ENCODE measurements around the gene CCDC92.

CCDC92 gene

DNA sequence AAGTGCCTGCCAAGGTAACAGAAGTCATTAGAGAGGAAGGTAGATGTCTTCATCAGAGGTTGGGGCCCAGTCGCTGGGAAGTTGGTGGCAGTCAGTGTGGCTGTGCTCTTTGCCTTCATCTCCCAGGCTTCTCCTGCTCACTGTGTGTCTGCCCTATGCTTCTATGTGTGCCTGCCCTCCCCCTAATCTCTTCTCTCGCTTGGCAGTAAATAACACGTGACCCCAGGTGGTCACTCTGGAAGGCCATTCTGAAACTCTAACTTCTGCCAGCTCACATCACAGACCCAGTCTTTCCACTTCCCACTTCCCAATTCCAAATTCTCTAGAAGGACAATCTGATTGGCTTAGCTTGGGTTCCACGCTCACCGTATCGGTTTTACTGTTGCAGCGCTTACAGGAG lies 9.6 kb upstream of the CCDC92 start:
- Histone ChIP-seq H3K4me1 (ENCODE audit: control insufficient read depth, low read depth, low read length) (peaks cover 3% of the 10 kb centered on the region), H4K8ac (ENCODE audit: low read depth, low read length) (no peak overlapping the region), H3K27me3 (ENCODE audit: insufficient read depth, low read length, poor library complexity) (no peaks in the 10 kb centered on the region), H2BK15ac (replicated peaks; ENCODE audit: low read depth) (no peak overlapping the region), H3K23ac (ENCODE audit: low read length) (no peak overlapping the region), H3K4ac (ENCODE audit: low read depth, low read length) (no peak overlapping the region), H3K27ac (ENCODE audit: low read depth, low read length) (no peak overlapping the region), H4K5ac (ENCODE audit: low read length) (no peak overlapping the region), H2AK5ac (ENCODE audit: low read length) (no peak overlapping the region), H3K9ac (ENCODE audit: low read length) (no peak overlapping the region), H2BK5ac (ENCODE audit: low read length) (no peak overlapping the region), H3K79me2 (ENCODE audit: control insufficient read depth, insufficient read depth, low read length) (peaks cover 5% of the 10 kb centered on the region), H3K4me2 (ENCODE audit: low read length) (no peak overlapping the region), H2BK120ac (ENCODE audit: low read depth, low read length) (no peak overlapping the region), H3K4me3 (ENCODE audit: low read length) (no peak overlapping the region), H3K79me1 (ENCODE audit: low read length) (peaks cover 18% of the 10 kb centered on the region), H3K18ac (ENCODE audit: low read length) (no peak overlapping the region), H3K36me3 (ENCODE audit: control insufficient read depth, insufficient read depth, low read length) (peaks cover 1% of the 10 kb centered on the region), H3K56ac (ENCODE audit: low read length) (no peak overlapping the region)
- WGBS (ENCODE audit: extremely low coverage, insufficient coverage, low lambda C conversion rate), result no CpG with 5 or more reads among the region's 7 CpGs
- no peak for DNase-seq

DNA sequence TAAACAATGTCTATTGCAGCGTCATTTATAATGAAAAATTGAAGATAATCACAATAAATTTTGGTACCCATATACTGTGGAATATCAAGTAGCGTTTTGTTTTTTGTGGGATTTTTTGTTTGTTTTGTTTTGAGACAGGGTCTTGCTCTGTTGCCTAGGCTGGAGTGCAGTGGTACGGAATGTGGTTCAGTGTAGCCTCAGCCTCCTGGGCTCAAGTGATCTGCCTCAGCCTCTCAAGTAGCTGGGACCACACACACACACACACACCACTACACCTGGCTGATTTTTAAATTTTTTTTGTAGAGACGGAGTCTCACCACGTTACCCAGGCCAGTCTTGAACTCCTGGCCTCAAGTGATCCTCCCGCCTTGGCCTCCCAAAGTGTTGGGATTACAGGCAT lies 6.9 kb upstream of the CCDC92 start:
- peaks cover 1% of the 10 kb centered on the region for H3K36me3 ChIP-seq (ENCODE audit: control insufficient read depth, insufficient read depth, low read length)
- no peak overlapping the region for H3K4ac ChIP-seq (ENCODE audit: low read depth, low read length)

DNA sequence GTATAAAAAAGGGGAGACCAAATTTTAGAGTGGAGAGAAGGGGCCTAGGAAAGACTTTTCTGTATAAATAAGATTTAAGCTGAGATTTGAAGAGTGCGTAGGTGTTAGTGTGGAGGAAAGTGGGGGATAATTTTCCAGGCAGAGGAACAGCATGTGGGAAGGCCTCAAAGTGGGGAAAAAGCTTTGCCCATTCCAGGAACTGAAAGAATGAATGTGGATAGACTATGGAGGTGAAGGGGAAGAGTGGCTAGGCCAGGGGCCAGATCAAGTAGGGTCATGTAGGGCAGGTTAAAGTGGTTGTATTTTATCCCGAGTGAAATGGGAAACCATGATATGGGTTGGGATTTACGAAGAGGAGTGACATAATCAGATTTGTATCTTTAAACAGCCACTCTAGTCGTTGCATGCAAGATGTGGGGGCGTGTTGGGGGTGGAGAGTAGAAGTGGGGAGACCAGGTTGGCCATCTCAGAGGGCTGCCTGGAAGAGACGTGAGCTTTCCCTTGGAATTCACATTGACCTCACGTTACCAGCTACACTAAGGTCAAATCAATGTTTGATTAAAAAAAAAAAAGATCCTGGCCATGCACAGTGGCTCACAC lies 3.7 kb upstream of the CCDC92 start:
- no peak for DNase-seq
- no peak overlapping the region for H3K27ac ChIP-seq (ENCODE audit: low read depth, low read length)
- no peak overlapping the region for H3K9ac ChIP-seq (ENCODE audit: low read length)
- 100% methylated on average over 1 of the region's 7 CpGs for WGBS (ENCODE audit: extremely low coverage, insufficient coverage, low lambda C conversion rate)
- no peak overlapping the region for H2BK15ac ChIP-seq (replicated peaks; ENCODE audit: low read depth)
- H4K5ac ChIP-seq (ENCODE audit: low read length), result no peak overlapping the region
- H3K4ac ChIP-seq (ENCODE audit: low read depth, low read length), result no peak overlapping the region
- H3K23ac ChIP-seq (ENCODE audit: low read length), result no peak overlapping the region
- H3K4me1 ChIP-seq (ENCODE audit: control insufficient read depth, low read depth, low read length), result peaks cover 4% of the 10 kb centered on the region
- H2BK5ac ChIP-seq (ENCODE audit: low read length), result no peak overlapping the region
- H3K4me2 ChIP-seq (ENCODE audit: low read length), result no peak overlapping the region
- H3K79me2 ChIP-seq (ENCODE audit: control insufficient read depth, insufficient read depth, low read length), result peaks cover 6% of the 10 kb centered on the region
- H2AK5ac ChIP-seq (ENCODE audit: low read length), result no peak overlapping the region
- H3K56ac ChIP-seq (ENCODE audit: low read length), result no peak overlapping the region
- peaks cover 1% of the 10 kb centered on the region for H3K36me3 ChIP-seq (ENCODE audit: control insufficient read depth, insufficient read depth, low read length)
- H3K18ac ChIP-seq (ENCODE audit: low read length), result no peak overlapping the region
- no peak overlapping the region for H3K4me3 ChIP-seq (ENCODE audit: low read length)
- H4K8ac ChIP-seq (ENCODE audit: low read depth, low read length), result no peak overlapping the region
- no peak overlapping the region for H2BK120ac ChIP-seq (ENCODE audit: low read depth, low read length)
- peaks cover 9% of the 10 kb centered on the region for H3K79me1 ChIP-seq (ENCODE audit: low read length)
- peaks cover 2% of the 10 kb centered on the region for H3K27me3 ChIP-seq (ENCODE audit: insufficient read depth, low read length, poor library complexity)

More for the DNA sequence above, 6.9 kb upstream of the CCDC92 start:
- Histone ChIP-seq H3K23ac (ENCODE audit: low read length) (no peak overlapping the region), H4K8ac (ENCODE audit: low read depth, low read length) (no peak overlapping the region), H3K56ac (ENCODE audit: low read length) (no peak overlapping the region), H3K27me3 (ENCODE audit: insufficient read depth, low read length, poor library complexity) (peaks cover 2% of the 10 kb centered on the region), H3K27ac (ENCODE audit: low read depth, low read length) (no peak overlapping the region), H2BK15ac (replicated peaks; ENCODE audit: low read depth) (no peak overlapping the region), H3K79me2 (ENCODE audit: control insufficient read depth, insufficient read depth, low read length) (peaks cover 5% of the 10 kb centered on the region), H3K4me1 (ENCODE audit: control insufficient read depth, low read depth, low read length) (peaks cover 6% of the 10 kb centered on the region), H3K4me2 (ENCODE audit: low read length) (no peak overlapping the region), H2AK5ac (ENCODE audit: low read length) (no peak overlapping the region), H3K79me1 (ENCODE audit: low read length) (peaks cover 19% of the 10 kb centered on the region), H2BK120ac (ENCODE audit: low read depth, low read length) (no peak overlapping the region), H3K9ac (ENCODE audit: low read length) (no peak overlapping the region), H3K18ac (ENCODE audit: low read length) (no peak overlapping the region), H2BK5ac (ENCODE audit: low read length) (no peak overlapping the region), H4K5ac (ENCODE audit: low read length) (no peak overlapping the region), H3K4me3 (ENCODE audit: low read length) (no peak overlapping the region)
- no peak for DNase-seq
- 100% methylated on average over 1 of the region's 6 CpGs for WGBS (ENCODE audit: extremely low coverage, insufficient coverage, low lambda C conversion rate)

DNA sequence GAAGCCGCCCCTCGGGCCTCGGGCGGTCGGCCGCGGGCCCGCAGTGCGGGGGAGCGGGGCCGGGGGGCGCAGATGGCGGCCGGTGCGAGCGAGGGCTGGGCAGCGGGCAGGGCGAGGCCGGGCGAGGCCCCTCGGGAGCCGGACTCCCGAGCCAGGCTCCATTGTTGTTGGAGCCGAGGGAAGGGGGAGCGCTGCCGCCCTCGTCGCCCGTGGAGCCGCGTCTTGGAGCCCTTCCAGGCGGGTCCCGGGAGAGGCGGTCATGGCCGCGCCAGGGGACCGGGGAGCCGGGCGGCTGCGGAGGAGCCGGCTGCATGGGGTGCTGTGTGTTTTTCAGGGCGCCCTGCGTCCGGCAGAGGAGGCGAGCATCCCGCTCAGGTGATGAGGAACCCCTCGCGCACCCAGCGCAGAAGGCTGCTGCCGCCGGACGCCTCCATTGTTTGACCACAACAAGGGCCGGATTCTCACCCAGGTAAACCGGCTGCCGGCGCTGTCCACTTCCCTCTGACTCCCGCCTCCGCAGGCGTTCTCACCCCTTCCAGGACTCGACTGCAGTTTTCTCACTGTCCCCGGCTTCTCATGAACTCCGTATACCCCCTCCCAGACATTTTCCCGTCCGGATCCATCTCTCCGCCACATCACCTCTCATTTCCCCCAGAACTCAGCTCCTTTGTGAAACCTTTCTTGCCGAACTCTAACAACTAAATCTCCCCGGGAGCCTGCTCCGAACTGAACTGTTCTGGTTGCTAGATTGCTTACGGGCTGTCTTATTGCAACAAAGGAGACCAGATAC lies 1.1 kb upstream of the CCDC92 start:
- DNase-seq, result peak; percentile 55
- Histone ChIP-seq H3K18ac (ENCODE audit: low read length) (peak overlapping the region; percentile 96), H3K4me3 (ENCODE audit: low read length) (peak overlapping the region; percentile 74), H4K8ac (ENCODE audit: low read depth, low read length) (peak overlapping the region; percentile 41), H2BK120ac (ENCODE audit: low read depth, low read length) (peak overlapping the region; percentile 65), H3K4me1 (ENCODE audit: control insufficient read depth, low read depth, low read length) (peaks cover 4% of the 10 kb centered on the region), H3K27me3 (ENCODE audit: insufficient read depth, low read length, poor library complexity) (peaks cover 12% of the 10 kb centered on the region), H3K23ac (ENCODE audit: low read length) (no peak overlapping the region), H3K9ac (ENCODE audit: low read length) (peak overlapping the region; percentile 85), H4K5ac (ENCODE audit: low read length) (no peak overlapping the region), H3K27ac (ENCODE audit: low read depth, low read length) (peak overlapping the region; percentile 92), H3K36me3 (ENCODE audit: control insufficient read depth, insufficient read depth, low read length) (peaks cover 1% of the 10 kb centered on the region), H3K79me1 (ENCODE audit: low read length) (peaks cover 13% of the 10 kb centered on the region), H3K56ac (ENCODE audit: low read length) (peak overlapping the region; percentile 93), H3K79me2 (ENCODE audit: control insufficient read depth, insufficient read depth, low read length) (peaks cover 6% of the 10 kb centered on the region), H3K4ac (ENCODE audit: low read depth, low read length) (peak overlapping the region; percentile 73), H2BK15ac (replicated peaks; ENCODE audit: low read depth) (no peak overlapping the region), H3K4me2 (ENCODE audit: low read length) (peak overlapping the region; percentile 95), H2BK5ac (ENCODE audit: low read length) (no peak overlapping the region), H2AK5ac (ENCODE audit: low read length) (no peak overlapping the region)
- no CpG with 5 or more reads among the region's 69 CpGs for WGBS (ENCODE audit: extremely low coverage, insufficient coverage, low lambda C conversion rate)

DNA sequence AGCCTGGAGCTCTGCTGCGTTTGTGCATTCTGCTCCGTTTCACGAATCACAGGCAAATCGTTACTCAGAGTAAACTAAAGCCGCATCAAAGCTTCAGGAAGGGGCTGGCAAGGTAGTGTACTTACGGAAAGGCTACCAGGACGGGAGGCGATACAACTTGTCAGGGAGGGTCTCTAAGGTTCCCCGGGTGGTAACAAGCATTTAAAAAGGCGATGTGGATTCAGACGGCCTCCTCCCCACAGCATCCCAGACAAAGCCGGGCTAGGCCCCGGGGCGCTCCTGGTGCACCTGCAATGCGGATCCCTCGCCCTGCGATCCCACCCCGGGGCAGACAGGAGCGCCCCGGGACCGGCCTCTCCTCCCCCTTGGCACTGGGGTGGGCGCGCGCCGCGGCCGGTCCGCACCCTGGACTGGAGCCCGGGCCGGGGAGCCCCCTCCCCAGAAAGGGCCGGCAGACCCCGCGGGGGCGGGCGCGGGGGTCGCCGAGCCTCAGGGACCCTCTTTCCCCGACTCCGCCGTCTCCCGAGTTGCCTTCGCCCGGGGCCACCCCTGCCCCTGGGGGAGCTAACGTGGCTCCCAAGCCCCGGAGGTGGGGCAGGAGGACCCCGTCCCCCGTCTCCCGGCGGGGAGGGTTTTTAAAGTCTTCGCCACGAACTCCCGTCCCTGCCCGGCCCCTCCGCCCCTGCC lies 718 bp downstream of the CCDC92 start:
- H3K27ac ChIP-seq (ENCODE audit: low read depth, low read length), result peak overlapping the region; percentile 97
- peaks cover 13% of the 10 kb centered on the region for H3K79me1 ChIP-seq (ENCODE audit: low read length)
- peaks cover 6% of the 10 kb centered on the region for H3K79me2 ChIP-seq (ENCODE audit: control insufficient read depth, insufficient read depth, low read length)
- peak overlapping the region; percentile 75 for H2BK15ac ChIP-seq (replicated peaks; ENCODE audit: low read depth)
- peak overlapping the region; percentile 99 for H3K18ac ChIP-seq (ENCODE audit: low read length)
- peak overlapping the region; percentile 76 for H2BK120ac ChIP-seq (ENCODE audit: low read depth, low read length)
- no peaks in the 10 kb centered on the region for H3K36me3 ChIP-seq (ENCODE audit: control insufficient read depth, insufficient read depth, low read length)
- peak overlapping the region; percentile 83 for H3K56ac ChIP-seq (ENCODE audit: low read length)
- peaks cover 4% of the 10 kb centered on the region for H3K4me1 ChIP-seq (ENCODE audit: control insufficient read depth, low read depth, low read length)
- H3K9ac ChIP-seq (ENCODE audit: low read length), result peak overlapping the region; percentile 71
- H3K4ac ChIP-seq (ENCODE audit: low read depth, low read length), result peak overlapping the region; percentile 72
- peaks cover 20% of the 10 kb centered on the region for H3K27me3 ChIP-seq (ENCODE audit: insufficient read depth, low read length, poor library complexity)
- H4K8ac ChIP-seq (ENCODE audit: low read depth, low read length), result peak overlapping the region; percentile 99
- no peak overlapping the region for H2AK5ac ChIP-seq (ENCODE audit: low read length)
- no peak overlapping the region for H3K23ac ChIP-seq (ENCODE audit: low read length)
- no peak overlapping the region for H2BK5ac ChIP-seq (ENCODE audit: low read length)
- H3K4me3 ChIP-seq (ENCODE audit: low read length), result peak overlapping the region; percentile 60
- H4K5ac ChIP-seq (ENCODE audit: low read length), result no peak overlapping the region
- DNase-seq, result peak; percentile 94
- H3K4me2 ChIP-seq (ENCODE audit: low read length), result peak overlapping the region; percentile 88
- no CpG with 5 or more reads among the region's 55 CpGs for WGBS (ENCODE audit: extremely low coverage, insufficient coverage, low lambda C conversion rate)

Data from mesendoderm (in vitro differentiated cells).